ENCODE results near the gene ANKRD11.

DNA sequence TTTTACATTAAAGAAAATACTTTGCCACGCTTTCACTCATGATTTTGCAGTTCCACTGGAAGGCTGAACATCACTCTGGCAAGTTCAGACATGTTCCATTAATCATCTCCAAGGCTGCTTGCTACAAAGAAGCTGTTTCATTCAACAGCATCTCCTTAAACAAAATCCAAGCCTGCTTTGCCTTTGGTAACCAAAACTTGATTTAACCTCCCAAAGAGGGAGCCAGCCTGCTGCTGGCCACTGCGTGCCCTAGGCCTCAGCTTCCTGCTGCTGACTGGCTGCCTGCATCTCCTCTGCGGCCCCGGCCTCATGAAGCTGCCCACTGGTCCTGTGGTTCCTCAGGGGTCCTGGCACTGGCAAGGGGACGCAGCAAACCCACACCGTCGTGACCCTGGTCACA is 31.8 kb downstream of the ANKRD11 start:
- no peak for TF ChIP-seq CTCF (conservative IDR thresholded peaks at IDR 0.05 in 1 of 2, IDR thresholded peaks at IDR 0.05 in 1 of 2; ENCODE audit: low read depth in 1 of 2, low read length in 2 of 2)
- no peak for TF ChIP-seq EZH2 (IDR thresholded peaks at IDR 0.05; ENCODE audit: low read length, missing control alignments)
